ENCODE measurements around the gene GALNT18.

Gene GALNT18

GRCh38 chr11:11624926-11625325 is 3.1 kb upstream of the GALNT18 start:
- DNase-seq = no peak

- DNase-seq = no peak
These were observed 2.4 kb upstream of the GALNT18 start for GRCh38 chr11:11624204-11624603.

DNA sequence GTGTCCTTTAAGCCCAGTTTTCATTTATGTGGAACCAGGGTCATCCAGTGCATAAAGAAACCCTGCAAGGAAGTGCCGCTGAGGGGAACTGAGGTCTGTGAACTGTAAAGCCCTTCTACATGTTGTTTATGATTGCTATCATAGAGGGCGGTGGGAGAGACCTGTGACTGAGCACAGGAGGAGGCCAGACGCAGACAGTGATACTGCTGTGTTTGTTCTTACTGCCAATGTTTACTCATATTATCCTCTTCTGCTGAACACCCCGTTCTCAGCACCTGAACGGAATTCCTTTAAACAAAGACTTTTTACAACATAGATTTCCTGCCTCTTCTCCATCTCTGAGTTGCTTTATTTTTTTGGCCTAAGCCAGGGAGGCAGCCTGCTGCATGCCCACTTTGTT is 967 bp upstream of the GALNT18 start:
- no peak for DNase-seq

DNA sequence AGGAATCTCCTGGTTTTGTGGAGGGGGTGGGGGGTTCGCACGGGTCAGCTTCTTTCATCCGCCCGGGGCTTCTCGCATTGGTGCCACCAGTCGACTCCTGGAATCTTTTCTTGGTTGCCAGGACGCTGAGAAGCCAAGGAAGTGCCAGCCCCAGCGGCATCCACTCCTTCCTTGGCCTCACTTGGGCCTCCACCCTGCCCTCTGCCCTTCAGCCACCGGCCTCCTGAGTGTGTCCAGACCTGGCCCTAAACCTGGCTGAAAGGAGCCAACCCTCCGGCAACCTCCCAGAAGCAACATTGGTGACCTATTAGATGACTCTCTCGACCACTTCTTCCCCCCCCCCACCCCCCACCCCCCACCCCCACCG is 518 bp upstream of the GALNT18 start:
- peak in 1 of 56 donors; percentile 39 for DNase-seq

GRCh38 chr11:11620921-11621572 is 758 bp downstream of the GALNT18 start:
- peak in 29 of 56 donors; percentile 9 to 55 (median 29) for DNase-seq

DNA sequence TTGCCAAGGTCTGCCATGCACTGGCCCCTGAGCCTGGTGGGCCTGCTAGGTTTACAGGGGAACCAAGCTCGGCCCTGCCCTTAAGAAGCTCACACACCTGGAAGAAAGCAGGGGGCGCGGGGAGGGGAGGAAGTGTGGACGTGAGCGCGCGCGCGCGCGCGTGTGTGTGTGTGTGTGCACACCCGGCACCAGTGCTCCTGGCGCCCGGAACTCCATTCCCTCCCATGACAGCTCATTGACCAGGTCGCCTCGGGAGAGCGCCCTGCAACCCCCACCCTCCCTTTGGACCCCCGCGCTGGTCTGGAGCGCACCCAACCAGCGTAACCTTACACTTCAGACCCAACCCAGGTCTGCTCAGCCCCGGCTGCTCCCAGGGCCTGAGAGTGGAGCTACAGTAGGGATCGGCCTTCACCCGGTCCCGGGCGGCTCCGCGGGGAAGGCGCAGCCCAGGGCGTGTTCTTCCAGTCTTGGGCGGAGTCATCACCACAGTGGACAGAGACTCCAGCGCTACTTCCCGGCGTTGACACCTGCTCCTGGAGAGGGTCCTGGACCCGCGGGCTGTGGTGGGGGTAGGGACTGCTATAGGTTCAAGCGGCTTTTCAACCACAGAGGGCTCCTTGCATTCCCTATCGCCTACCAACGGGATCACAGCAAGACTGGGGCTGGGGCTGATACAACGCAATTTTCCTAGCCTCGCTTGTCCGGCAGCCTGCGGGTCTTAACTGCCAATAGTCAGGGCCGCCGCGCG is 1.5 kb downstream of the GALNT18 start:
- peak in 14 of 56 donors; percentile 15 to 58 (median 35) for DNase-seq

DNA sequence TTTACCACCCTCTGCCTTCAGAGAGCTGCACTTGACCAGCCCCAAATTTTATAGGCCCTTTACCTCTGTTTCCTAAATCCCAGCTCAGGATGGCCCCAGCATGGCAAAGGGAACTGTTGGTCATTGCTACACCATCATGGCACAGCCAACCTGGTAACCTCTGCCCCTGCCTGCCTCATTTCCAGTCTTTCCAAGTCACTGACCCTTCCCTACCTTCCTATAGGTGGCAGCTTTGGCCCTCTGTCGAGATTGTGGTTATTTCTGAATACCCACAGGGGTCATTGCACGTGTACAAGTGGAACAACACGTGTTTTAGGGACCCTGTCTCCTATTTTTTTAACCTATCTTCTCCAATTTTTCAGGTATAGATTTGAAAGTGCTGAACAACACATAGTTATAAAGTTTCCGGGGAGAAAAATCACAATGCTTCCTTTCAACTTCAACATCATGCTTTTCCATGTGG is 2.8 kb downstream of the GALNT18 start:
- DNase-seq = no peak

DNA sequence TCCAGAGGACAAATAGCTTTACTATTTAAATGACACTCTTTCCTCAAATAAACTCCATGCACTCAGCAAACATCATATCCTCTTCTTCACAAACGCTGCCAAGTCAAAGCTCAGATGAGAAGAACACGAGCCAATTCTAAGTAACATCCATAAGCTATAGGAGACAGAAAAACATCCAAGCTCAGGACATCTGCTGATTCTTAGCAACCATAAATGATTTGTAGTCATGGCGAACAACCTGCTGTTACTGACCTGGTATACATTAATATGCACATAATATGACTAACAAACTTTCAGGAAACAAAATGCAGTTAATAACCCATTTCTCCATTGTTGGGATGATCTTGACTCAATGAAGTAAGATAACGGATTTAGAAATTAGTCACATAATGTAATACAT is 6.7 kb downstream of the GALNT18 start:
- DNase-seq = no peak

GRCh38 chr11:11612439-11612838 is 9.4 kb downstream of the GALNT18 start:
- DNase-seq = no peak

- no peak for DNase-seq
These were observed 10.4 kb downstream of the GALNT18 start for GRCh38 chr11:11611381-11611780.

DNA sequence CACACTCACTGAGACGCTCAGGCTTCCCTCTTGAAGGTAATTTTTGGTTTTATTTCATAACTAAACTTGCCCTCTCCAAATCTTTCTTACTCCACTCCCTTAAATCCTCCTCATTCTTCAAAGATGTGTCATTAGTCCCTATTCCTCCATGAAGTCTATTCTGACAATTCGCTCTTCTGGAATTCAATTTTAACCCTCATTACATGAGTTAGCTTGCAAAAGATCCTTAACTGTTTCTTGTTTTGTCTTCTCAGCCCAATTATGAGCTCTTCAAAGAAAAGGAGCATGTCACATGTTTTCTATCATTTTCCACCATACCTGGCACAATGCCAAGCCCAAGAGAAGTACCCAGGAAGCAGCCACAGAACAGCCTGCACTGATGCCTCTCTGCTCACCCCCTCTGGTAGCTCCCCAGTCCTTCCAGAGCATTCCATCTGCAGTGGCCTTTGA is 13.0 kb downstream of the GALNT18 start:
- DNase-seq = peak in 1 of 56 donors; percentile 2

DNA sequence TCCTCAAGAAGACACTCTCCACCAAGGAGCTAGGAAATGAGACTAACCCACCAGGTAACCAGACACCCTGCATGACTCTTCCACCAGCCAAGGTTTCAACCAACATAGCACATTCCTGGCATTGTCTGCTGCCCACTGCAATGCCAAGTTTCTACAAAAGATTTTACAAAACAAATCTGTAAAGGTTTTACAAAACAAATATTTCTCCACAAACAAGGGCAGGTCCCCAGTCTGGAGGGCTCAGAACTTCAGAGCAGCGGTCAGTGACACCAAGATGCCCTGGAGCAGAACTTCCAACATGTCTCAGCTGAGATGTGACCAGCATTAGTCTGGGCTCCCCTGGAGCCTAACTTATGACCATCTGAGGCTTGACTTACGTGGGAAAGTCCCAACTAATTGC is 14.0 kb downstream of the GALNT18 start:
- DNase-seq = no peak

GRCh38 chr11:11605821-11606450 is 15.9 kb downstream of the GALNT18 start:
- no peak for DNase-seq

- no peak for DNase-seq
These were observed 16.6 kb downstream of the GALNT18 start for GRCh38 chr11:11605181-11605580.

GRCh38 chr11:11604370-11604990 is 17.3 kb downstream of the GALNT18 start:
- DNase-seq = peak in 4 of 56 donors; percentile 7 to 19 (median 12)

DNA sequence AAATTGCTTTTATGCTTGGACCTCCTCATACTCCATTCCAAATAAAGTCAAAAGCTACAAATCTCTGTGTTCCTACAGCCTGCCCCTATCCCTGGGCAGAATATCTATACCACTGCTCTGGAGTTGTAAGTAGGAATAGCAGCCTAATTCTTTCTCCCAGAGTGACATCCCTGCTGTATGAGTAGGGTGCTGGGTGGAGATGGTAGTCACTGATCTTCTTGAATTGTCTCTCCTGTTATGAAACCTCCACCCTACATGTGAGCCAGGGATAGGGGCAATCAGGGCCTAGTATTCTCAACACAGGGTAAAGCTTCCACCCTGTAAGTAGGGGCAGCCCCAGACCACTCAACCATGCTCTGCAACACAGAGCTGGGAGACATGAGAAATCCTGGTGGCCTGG is 19.8 kb downstream of the GALNT18 start:
- DNase-seq = no peak

GRCh38 chr11:11600288-11600687 is 21.5 kb downstream of the GALNT18 start:
- no peak for DNase-seq

- no peak for DNase-seq
These were observed 23.6 kb downstream of the GALNT18 start for GRCh38 chr11:11598243-11598642.

DNA sequence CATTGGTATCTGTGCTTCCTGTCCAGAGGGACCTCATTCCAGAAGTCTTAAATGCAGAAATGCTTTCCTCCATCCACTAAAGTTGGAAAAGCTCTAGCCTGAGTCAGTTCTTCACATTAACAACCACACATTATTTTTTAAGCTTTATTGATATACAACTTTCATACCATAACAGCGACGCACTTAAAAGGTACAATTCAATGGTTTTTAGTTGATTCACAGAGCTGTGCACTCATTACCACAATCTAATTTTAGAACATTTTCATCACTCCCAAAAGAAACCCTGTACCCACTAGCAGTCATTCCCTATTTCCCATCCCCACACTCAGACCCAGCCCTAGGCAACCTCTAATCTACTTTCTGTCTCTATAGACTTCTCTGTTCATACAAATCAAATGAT is 27.6 kb downstream of the GALNT18 start:
- no peak for DNase-seq

GRCh38 chr11:11592146-11592684 is 29.6 kb downstream of the GALNT18 start:
- DNase-seq = no peak

DNA sequence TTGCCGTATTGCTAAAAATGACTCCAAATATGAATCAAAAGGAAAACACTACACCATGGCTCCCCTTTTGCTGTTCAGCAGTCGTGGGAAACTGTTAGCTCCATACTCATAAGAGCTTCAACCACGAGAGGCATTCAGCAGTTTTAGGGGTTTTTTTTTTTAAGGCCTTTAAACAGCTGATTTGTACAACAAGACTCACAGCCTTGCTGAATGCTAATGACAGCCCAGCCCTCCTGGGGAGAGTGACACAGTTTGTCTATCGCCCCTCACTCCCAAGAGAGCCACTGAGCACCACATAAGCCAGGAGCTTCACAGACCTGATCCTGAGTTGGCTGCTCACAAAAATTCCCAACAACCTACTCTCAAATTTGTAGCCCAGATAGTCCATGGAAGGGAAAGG is 32.4 kb downstream of the GALNT18 start:
- DNase-seq = no peak

- DNase-seq = no peak
These were observed 32.9 kb downstream of the GALNT18 start for GRCh38 chr11:11588891-11589290.

Data from nucleus accumbens (tissue), 56 donors.